Measurements from ENCODE around the gene ATXN1.
"Not testable (repeated sequence)": the region's sequence is repeated elsewhere in the genome, so short reads cannot be mapped to it uniquely, and the experiment has no call there.

ATXN1 gene

DNA sequence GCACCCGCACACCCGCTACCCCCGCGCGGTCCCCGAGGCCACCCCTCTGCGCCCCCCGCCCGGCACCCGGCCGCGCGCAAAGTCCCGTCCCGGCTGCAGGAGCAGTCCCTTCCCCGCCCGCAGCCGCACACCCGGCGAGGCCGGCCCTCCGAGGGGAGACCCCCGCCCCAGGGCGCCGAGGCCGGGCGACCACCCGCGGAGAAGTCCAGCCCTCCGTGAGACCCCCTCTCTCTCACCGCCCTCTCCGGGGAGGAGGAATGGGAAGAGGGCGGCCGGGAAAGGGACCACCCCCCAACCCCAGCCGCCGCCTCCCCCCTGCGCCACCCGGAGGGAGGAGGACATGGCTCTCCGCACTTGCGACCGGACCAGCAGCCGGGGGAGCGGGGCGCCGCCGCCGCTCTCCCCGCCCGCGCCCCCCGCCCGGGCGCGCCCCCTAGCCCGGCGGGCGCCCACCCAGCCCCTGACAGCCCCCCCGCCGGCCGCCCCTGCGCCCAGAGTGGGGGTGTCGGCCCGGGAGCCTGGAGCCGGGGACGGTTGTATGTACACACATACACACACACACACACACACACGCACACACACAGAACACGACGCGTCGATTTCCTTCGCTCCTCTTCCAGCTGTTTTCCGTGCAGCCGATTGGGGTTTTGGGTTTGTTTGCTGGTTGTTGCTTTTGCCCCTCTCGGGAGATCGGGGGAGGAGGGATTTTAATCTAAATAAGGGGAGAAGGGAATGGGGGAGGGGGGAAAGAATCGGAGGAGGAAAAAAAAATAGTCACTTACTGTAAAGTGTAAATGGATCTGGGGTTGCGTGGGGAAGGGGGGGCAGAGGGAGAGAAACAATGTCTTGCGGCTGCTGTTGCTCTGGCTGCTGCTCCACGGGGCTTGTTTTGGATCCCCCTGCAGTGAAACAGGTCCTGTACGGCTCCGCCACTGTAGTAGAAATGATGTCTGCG, at the start of gene ATXN1:
TSS of gene ATXN1 (minus strand) at position 945 of the 955 bp plus-strand sequence.
- DNase-seq: peak; percentile 41

- no peak for DNase-seq
Measured at GRCh38 chr6:16810411-16810810, 49.2 kb upstream of the ATXN1 start.

- no peak for DNase-seq
Measured at GRCh38 chr6:16809753-16810358, 48.6 kb upstream of the ATXN1 start.

- DNase-seq: no peak
Measured at GRCh38 chr6:16807956-16808355, 46.7 kb upstream of the ATXN1 start.

DNA sequence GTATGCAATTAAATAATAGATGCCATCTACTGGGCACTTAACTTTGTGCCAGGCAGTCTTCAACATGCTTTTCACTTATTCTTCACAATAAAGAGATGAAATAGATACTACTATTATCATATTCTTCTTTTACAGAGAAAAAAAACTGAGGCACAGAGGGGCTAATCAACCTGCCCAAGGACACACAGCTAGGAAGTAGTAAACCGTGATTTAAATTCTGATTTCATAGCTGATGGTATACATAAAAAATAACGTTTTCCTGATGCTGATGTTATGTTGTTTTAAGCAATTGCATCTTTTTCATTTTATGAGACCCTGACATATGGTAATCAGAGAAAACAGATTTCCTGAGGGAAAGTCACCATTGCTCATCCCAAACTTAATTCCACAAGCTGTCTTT, 45.1 kb upstream of the ATXN1 start:
- no peak for DNase-seq

DNA sequence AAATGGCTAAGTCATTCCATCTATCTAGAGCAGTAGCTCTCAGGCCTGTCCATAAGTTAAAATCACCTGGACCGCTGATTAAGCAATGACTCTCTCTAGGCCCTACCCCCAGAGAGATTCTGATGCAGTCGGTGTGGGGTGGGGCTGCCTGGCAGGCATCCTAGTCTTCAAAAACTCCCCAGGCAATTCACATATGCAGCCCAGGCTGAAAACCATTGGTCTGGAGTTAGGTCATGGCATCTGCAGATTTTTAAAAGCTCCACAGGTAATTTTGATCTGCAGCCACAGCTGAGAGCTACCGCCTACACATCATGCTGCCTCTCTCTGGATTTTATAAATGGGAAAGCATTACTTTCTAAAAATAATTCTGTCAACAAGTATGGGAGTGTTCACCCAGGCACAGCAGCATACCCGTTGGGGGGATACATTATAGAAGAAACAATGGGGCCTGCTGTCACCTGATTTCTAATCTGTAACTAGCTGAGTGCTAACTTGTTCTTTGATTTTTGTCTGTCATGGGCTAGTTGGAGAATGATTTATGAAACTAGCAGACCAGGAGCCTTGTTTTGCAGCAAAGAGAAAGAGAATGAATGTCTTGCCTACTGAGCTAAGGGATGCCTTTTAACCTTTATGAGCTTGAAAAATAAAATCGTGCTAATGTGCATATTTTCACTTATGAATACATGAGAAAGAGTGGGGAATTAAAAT, 44.1 kb upstream of the ATXN1 start:
- no peak for DNase-seq

DNA sequence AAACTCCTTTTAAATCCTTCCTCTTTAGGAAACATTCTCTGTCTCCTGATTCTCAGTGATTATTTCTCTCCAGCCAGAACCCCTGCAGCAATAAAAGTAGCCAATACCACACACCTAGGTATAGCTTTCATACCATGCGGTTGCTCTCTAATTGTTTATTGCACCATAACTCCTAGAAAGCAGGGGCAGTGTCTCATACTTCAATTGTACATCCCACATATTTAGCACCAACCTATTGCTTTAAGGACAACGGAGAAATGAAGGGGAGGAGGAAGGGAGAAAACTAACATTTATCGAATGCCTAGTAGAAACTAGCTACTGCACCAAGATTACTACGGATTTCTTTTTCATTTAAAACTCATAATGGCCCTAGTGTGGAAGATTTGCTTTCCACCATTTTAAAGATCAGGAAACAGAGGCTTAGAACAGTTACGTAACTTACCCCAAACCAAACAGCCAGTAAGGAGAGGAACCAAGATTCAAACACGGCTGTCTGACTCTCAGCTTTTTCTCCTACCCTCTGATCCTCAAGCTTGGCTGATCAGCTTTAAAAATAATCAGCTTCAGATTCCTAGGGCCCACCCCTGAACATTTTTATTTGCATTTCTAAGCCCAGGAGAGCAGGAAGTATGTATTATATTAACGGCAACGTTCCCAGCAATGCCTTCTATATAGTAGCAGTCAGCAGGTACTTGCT, 43.4 kb upstream of the ATXN1 start:
- no peak for DNase-seq

GRCh38 chr6:16803294-16804200, 42.3 kb upstream of the ATXN1 start:
- DNase-seq: no peak

GRCh38 chr6:16802071-16802470, 40.8 kb upstream of the ATXN1 start:
- DNase-seq: no peak

GRCh38 chr6:16800942-16801341, 39.7 kb upstream of the ATXN1 start:
- peak; percentile 26 for DNase-seq

- DNase-seq: no peak
Measured at GRCh38 chr6:16800341-16800740, 39.1 kb upstream of the ATXN1 start.

DNA sequence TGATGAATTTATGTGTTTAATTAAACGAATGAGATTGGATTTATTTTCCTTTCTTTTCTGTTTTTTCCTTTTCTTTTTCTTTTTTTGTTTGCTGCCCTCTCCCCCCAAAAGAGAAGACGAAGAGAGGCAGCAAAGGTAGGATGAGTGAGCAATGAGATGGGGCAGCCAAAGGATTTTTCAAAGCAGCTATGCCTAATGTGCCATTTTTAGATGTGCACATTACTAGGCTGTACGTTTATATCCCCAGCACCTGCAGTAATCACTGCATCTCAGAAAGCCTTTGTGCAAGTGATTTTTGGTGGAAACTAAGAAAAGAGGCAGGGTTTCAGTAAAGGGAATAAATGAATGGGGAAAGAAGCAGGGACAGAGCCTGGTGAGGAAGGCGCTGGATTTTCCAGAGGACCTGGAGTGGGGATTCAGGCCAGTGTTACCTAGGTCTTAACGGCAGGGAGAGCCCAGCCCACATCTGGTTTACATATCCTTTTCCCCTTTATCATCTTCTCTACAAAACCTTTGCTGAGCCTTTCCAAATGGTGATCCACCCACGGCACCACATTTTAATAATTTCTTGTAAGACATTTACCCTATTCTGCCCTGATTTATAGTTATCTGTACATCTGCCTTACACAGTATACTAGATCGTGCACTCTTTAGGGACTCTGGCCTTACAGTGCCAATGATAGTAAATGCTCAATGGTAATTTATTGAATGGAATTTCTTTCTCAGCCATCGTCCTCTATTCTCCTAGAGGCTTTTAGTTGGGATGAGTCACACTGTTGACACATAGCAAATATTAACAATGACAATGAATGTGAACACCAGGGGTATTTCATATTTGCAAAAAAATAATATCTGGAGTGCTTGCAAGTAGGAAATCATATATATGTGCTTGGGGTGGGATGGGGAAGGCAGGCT, 38.3 kb upstream of the ATXN1 start:
- no peak for DNase-seq

DNA sequence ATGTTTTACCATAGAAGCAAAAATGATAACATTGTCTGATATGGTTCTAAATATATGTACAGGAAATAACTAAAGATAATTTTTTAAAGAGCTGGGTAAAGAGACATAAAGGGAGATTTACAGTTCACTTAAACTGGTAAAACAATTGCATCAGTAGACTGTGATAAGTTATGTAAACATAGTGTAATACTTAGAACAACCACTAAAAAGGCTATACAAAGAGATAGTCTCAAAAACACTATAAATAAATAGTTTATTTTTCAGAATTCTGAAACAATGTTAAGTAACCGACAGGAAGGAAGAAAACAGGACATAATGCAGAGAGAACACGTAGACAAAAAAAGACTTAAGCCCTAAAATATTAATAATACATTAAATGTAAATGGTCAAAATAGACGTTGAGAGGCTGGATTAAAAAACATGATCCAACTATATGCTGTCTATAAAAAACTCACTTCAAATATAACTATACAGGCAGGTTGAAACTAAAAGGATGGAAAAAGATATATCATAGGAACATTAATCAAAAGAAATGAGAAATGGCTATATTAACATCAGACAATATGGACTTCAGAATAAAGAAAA, 32.7 kb upstream of the ATXN1 start:
- no peak for DNase-seq

- DNase-seq: no peak
Measured at GRCh38 chr6:16789329-16790038, 28.2 kb upstream of the ATXN1 start.

DNA sequence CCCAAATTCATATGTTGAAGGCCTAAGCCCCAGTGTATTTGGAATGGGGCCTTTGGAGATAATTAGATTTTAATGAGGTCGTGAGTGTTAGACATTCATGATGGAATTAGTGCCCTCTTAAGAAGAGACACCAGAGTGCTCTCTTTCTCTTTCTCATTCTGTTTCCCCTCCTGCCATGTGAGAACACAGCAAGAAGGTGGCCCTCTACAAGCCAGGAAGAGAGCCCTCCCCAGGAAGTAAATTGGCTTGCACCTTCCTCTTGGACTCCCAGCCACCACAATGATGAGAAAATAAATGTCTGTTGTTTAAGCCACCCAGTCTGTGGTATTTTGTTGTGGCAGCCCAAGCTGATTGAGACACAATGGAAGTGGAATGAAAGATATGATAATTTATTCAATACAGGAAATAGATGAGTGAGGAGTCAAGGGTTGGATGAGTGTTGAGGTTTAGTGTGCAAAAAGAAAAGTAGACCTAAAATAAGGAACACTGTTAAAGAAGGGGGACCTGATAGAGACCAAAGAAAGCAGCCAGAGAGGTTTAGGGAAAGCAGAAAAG, 25.9 kb upstream of the ATXN1 start:
- DNase-seq: no peak

- DNase-seq: no peak
Measured at GRCh38 chr6:16785496-16785895, 24.2 kb upstream of the ATXN1 start.

GRCh38 chr6:16784957-16785356, 23.7 kb upstream of the ATXN1 start:
- not testable (repeated sequence) for DNase-seq

GRCh38 chr6:16783952-16784565, 22.8 kb upstream of the ATXN1 start:
- no peak for DNase-seq

GRCh38 chr6:16783509-16783908, 22.2 kb upstream of the ATXN1 start:
- DNase-seq: no peak
